Neural progenitor cell (in vitro differentiated cells): ENCODE data around the gene HTR3C. TPM values are rescaled to one million over a fixed set of nuclear protein-coding genes. Genes with fewer than 3 reads are reported as not detected.

Experiments used
- DNase-seq: peaks from one replicate; pipeline ENCODE4 v3.0.0-alpha.2; 2016; ENCODE audit warnings: low spot score
- H2AFZ ChIP-seq: fragments of 200-600 bp; sonication (generic); replicated peaks from 2 replicates; pipeline ENCODE4 v1.6.1; 2016; ENCODE audit warnings: antibody characterized with exemption
- H3F3A ChIP-seq: fragments of 200-600 bp; sonication (generic); 2 replicates; pipeline ENCODE4 v1.6.1; 2016; ENCODE audit warnings: antibody characterized with exemption, low read depth
- H3K27ac ChIP-seq: fragments of 200-600 bp; sonication (generic); 2 replicates; pipeline ENCODE4 v1.5.1; 2016; ENCODE audit warnings: mild to moderate bottlenecking
- H3K27me3 ChIP-seq: fragments of 200-600 bp; sonication (generic); 2 replicates; pipeline ENCODE4 v1.6.1; 2016; ENCODE audit warnings: mild to moderate bottlenecking, moderate library complexity
- H3K36me3 ChIP-seq: fragments of 200-600 bp; sonication (generic); 2 replicates; pipeline ENCODE4 v1.5.1; 2016
- H3K4me1 ChIP-seq: fragments of 200-600 bp; sonication (generic); 2 replicates; pipeline ENCODE4 v1.6.1; 2016; ENCODE audit warnings: mixed run types
- H3K4me2 ChIP-seq: fragments of 200-600 bp; sonication (generic); 2 replicates; pipeline ENCODE4 v1.6.1; 2016
- H3K4me3 ChIP-seq: fragments of 200-600 bp; sonication (generic); 2 replicates; pipeline ENCODE4 v1.5.1; 2016
- H3K79me2 ChIP-seq: fragments of 200-600 bp; sonication (generic); 2 replicates; pipeline ENCODE4 v1.6.1; 2016; ENCODE audit warnings: low read depth
- H3K9ac ChIP-seq: fragments of 200-600 bp; sonication (generic); 2 replicates; pipeline ENCODE4 v1.6.1; 2016
- H3K9me3 ChIP-seq: fragments of 200-600 bp; sonication (generic); 2 replicates; pipeline ENCODE4 v1.5.1; 2016; ENCODE audit warnings: low read depth
- H4K20me1 ChIP-seq: fragments of 200-600 bp; sonication (generic); 2 replicates; pipeline ENCODE4 v1.6.1; 2016; ENCODE audit warnings: low read depth
- H3K27ac Mint-ChIP-seq: 3 replicates; pipeline ENCODE4 v1.8.0; 2021; ENCODE audit warnings: mixed read lengths
- H3K27me3 Mint-ChIP-seq: 2 replicates; pipeline ENCODE4 v1.8.0; 2022; ENCODE audit warnings: low read depth, mild to moderate bottlenecking, inconsistent platforms, moderate library complexity, mixed read lengths; ENCODE audit not compliant: insufficient read depth
- H3K36me3 Mint-ChIP-seq: 3 replicates; pipeline ENCODE4 v1.8.0; 2021; ENCODE audit warnings: mixed read lengths
- H3K4me1 Mint-ChIP-seq: 3 replicates; pipeline ENCODE4 v1.8.0; 2021; ENCODE audit warnings: mixed read lengths
- H3K4me3 Mint-ChIP-seq: 3 replicates; pipeline ENCODE4 v1.8.0; 2021; ENCODE audit warnings: mild to moderate bottlenecking, moderate library complexity, mixed read lengths
- H3K9me3 Mint-ChIP-seq: 3 replicates; pipeline ENCODE4 v1.8.0; 2020; ENCODE audit warnings: mixed read lengths
- EZH2 ChIP-seq: fragments of 200-600 bp; sonication (generic); IDR thresholded peaks from 2 replicates; pipeline ENCODE4 v1.6.1; 2017; ENCODE audit warnings: antibody characterized with exemption, mild to moderate bottlenecking, moderate library complexity
- EZH2phosphoT487 ChIP-seq: fragments of 200-600 bp; sonication (generic); IDR thresholded peaks from 2 replicates; pipeline ENCODE4 v1.6.1; 2017; ENCODE audit warnings: antibody characterized with exemption
- total RNA-seq: library from RNA; depleted of rRNA; stranded (reverse); fragments of >200 nt; gene quantifications from 2 replicates; pipeline ENCODE4 v1.2.3, GENCODE V29; 2015; ENCODE audit warnings: low replicate concordance
- TF ChIP-seq, protein P1 (sequence below): fragments of 200-600 bp; sonication (generic); IDR thresholded peaks from 2 replicates; pipeline ENCODE4 v1.5.1; 2017; ENCODE audit warnings: antibody characterized with exemption, mild to moderate bottlenecking

HTR3C gene
- total RNA-seq, 1 donor from 2014 or later = not detected

DNA sequence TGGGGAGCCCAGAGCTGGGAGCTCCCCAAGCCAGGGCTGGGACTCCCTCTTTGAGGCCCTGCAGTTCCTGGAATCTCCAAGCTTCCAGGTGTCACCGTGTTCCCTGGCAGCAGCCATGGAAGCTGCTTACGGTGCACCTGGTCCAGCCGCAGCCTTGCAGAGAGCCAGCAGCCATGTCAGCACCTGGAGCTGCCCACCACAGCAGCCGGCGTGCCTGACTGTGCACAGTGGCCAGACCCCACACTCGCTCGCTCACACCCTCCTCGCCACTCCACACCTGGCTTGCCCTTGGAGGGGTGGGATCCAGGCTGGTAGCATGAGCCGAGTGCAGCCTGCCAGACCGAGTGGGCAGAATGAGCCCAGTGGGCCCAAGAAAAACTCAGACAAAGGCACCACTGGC, 29.2 kb downstream of the HTR3C start:
- Mint-ChIP-seq H3K36me3 (no peaks in the 10 kb centered on the region), H3K27ac (no peak overlapping the region), H3K4me3 (no peak overlapping the region), H3K27me3 (peaks cover 8% of the 10 kb centered on the region), H3K9me3 (no peaks in the 10 kb centered on the region), H3K4me1 (no peaks in the 10 kb centered on the region)
- H3K27ac ChIP-seq = no peak overlapping the region
- no peak overlapping the region for H2AFZ ChIP-seq
- H3K27me3 ChIP-seq = no peaks in the 10 kb centered on the region
- H4K20me1 ChIP-seq = no peaks in the 10 kb centered on the region
- DNase-seq = no peak
- no peak for TF ChIP-seq EZH2
- no peak for TF ChIP-seq EZH2phosphoT487
- TF ChIP-seq, protein P1, sequence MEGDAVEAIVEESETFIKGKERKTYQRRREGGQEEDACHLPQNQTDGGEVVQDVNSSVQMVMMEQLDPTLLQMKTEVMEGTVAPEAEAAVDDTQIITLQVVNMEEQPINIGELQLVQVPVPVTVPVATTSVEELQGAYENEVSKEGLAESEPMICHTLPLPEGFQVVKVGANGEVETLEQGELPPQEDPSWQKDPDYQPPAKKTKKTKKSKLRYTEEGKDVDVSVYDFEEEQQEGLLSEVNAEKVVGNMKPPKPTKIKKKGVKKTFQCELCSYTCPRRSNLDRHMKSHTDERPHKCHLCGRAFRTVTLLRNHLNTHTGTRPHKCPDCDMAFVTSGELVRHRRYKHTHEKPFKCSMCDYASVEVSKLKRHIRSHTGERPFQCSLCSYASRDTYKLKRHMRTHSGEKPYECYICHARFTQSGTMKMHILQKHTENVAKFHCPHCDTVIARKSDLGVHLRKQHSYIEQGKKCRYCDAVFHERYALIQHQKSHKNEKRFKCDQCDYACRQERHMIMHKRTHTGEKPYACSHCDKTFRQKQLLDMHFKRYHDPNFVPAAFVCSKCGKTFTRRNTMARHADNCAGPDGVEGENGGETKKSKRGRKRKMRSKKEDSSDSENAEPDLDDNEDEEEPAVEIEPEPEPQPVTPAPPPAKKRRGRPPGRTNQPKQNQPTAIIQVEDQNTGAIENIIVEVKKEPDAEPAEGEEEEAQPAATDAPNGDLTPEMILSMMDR = no peak
- no peaks in the 10 kb centered on the region for H3K79me2 ChIP-seq
- H3K36me3 ChIP-seq = no peaks in the 10 kb centered on the region
- no peak overlapping the region for H3K4me2 ChIP-seq
- H3K9ac ChIP-seq = no peak overlapping the region
- H3K4me3 ChIP-seq = no peak overlapping the region
- H3F3A ChIP-seq = no peaks in the 10 kb centered on the region
- H3K9me3 ChIP-seq = no peaks in the 10 kb centered on the region
- H3K4me1 ChIP-seq = no peaks in the 10 kb centered on the region

DNA sequence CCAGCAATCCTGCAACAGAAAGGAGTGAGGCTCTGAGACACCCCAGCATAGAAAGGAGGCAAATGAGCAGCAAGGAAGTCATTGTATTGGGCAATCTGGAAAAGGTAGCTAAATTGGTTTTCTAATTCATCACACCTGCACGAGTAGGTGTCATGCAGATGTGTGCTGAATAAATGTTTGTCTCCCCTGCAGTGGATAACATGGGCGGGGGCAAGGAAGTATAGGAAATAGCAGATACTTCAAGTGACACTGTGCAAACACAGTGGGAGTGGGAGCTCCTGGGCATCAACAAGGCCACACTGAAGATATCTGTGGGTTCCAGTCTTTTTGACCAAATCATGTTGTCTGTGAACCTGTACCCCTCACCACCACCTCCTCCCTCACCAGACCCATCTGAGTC, 29.6 kb downstream of the HTR3C start:
- Mint-ChIP-seq H3K4me1 (no peaks in the 10 kb centered on the region), H3K27me3 (peaks cover 8% of the 10 kb centered on the region), H3K36me3 (no peaks in the 10 kb centered on the region), H3K9me3 (no peaks in the 10 kb centered on the region), H3K27ac (no peak overlapping the region), H3K4me3 (no peak overlapping the region)
- H4K20me1 ChIP-seq = no peaks in the 10 kb centered on the region
- no peak overlapping the region for H3K27ac ChIP-seq
- no peak for DNase-seq
- no peak overlapping the region for H2AFZ ChIP-seq
- TF ChIP-seq EZH2 (no peak), EZH2phosphoT487 (no peak)
- TF ChIP-seq, protein P1 = no peak
- H3K79me2 ChIP-seq = no peaks in the 10 kb centered on the region
- H3K36me3 ChIP-seq = no peaks in the 10 kb centered on the region
- no peak overlapping the region for H3K4me2 ChIP-seq
- H3K9me3 ChIP-seq = no peaks in the 10 kb centered on the region
- H3F3A ChIP-seq = no peaks in the 10 kb centered on the region
- no peak overlapping the region for H3K9ac ChIP-seq
- no peak overlapping the region for H3K4me3 ChIP-seq
- H3K27me3 ChIP-seq = no peaks in the 10 kb centered on the region
- H3K4me1 ChIP-seq = no peaks in the 10 kb centered on the region

DNA sequence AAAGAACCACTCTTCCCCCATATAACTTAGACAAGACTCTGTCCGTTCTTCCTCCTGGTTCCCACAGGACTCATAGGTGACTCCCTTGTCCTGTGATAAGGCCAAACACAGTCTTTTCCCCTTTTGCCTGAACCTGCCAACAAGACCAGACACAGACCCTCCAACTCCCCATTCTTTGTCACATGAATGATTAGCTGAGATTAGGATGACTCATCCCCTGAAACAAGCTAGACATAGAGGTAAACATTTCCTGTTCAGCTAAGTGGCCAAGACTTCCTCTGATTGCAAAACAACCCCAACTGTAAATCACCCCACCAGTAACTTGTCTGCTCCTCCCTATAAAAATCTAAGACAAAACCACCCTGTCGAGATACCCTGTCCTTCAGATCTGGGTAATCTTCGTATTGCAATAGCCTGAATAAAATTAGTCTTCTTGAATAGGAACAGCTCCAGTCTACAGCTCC, 32.6 kb downstream of the HTR3C start:
- no peaks in the 10 kb centered on the region for H3K4me1 Mint-ChIP-seq
- Histone ChIP-seq H4K20me1 (no peaks in the 10 kb centered on the region), H3K36me3 (no peaks in the 10 kb centered on the region), H3F3A (no peaks in the 10 kb centered on the region), H3K27me3 (no peaks in the 10 kb centered on the region), H3K27ac (no peak overlapping the region), H3K79me2 (no peaks in the 10 kb centered on the region), H2AFZ (no peak overlapping the region), H3K9ac (no peak overlapping the region), H3K4me1 (no peaks in the 10 kb centered on the region), H3K4me2 (no peak overlapping the region), H3K9me3 (no peaks in the 10 kb centered on the region), H3K4me3 (no peak overlapping the region)
- no peak overlapping the region for H3K27ac Mint-ChIP-seq
- no peak for DNase-seq
- no peaks in the 10 kb centered on the region for H3K36me3 Mint-ChIP-seq
- peaks cover 4% of the 10 kb centered on the region for H3K27me3 Mint-ChIP-seq
- H3K9me3 Mint-ChIP-seq = no peaks in the 10 kb centered on the region
- no peak overlapping the region for H3K4me3 Mint-ChIP-seq
- TF ChIP-seq, protein P1 = no peak
- no peak for TF ChIP-seq EZH2phosphoT487
- TF ChIP-seq EZH2 = no peak
